CD4-positive, alpha-beta T cell treated with Interleukin-2 at 100 ng/mL for 4 hours (primary cell): ENCODE results near the gene CCDC9.

ENCODE experiments used
- DNase-seq: peaks from one replicate; pipeline ENCODE4 v3.0.0-alpha.2; 2020; ENCODE audit warnings: low spot score

CCDC9 gene

GRCh38 chr19:47255879-47256692 is at the start of gene CCDC9:
CCDC9 (plus strand) TSS chr19:47256525; CDS start chr19:47258401, 1,876 bp downstream.
- DNase-seq: peak; percentile 91

DNA sequence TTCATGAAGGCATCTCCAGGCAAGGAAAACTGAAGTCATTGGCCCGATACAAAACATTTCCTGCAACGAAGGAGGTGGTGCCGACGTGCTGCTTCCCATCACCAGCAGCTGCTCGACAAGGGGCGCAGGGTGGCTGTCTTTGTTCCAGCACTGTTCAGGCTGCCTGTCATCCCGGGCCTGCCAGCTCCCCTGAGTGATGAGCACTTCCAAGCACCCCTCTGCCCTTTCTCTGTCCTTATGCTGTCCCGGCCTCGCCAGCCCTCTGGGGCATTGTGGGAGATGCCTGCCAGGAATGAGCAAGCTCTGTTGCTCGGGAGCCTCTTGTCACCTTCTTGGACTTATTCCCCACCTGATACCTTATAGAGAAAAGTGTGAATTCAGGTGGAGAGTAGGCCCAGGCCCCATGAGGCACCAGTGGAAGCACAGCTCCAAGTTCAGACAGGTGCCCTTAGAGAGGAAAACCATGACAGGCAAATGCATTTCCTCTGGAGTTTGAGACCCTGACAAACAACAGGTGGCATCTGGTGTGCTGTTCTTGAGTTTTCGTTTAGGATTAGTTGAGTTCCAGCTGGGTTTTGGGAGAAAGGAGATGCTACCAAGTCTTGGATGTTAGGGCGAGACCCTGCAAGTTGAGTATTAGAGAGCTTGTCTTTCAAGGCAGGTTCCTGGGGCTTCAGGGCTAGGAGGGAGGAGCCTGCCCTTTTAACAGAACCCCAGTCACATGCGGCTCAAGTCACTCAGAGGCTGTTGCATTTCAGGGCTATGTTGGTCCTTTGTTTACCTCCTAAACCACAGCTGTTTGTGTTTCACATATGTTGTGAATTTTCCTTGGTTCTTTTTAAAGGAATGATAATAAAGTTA is 46.8 kb upstream of the CCDC9 start:
- DNase-seq: no peak

- DNase-seq: no peak
These were observed 46.2 kb upstream of the CCDC9 start for GRCh38 chr19:47210180-47210490.

DNA sequence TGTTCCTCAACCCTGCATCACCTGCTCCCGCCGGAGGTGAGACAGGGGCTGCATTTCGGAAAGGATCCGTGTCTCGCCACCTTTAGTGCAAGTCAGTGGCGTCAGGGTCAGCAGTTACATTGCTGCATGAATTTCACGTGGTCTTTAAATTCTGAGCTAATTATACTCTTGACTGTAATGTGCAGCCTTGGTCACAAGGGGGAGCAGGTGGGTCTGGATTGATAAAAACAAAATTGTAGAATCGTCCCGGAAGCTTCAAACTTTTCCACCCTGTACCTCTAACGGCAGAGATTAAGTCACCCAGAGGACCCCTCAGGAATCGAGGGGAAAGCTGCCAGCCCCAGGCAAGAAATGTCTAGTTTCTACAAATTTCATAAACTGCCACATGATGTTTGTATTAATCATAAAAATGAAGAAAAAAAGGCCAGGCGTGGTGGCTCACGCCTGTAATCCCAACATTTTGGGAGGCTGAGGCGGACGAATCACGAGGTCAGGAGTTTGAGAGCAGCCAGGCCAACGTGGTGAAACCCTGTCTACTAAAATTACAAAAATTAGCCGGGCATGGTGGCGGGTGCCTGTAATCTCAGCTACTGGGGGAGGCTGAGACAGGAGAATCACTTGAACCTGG is 45.5 kb upstream of the CCDC9 start:
- DNase-seq: peak; percentile 87

DNA sequence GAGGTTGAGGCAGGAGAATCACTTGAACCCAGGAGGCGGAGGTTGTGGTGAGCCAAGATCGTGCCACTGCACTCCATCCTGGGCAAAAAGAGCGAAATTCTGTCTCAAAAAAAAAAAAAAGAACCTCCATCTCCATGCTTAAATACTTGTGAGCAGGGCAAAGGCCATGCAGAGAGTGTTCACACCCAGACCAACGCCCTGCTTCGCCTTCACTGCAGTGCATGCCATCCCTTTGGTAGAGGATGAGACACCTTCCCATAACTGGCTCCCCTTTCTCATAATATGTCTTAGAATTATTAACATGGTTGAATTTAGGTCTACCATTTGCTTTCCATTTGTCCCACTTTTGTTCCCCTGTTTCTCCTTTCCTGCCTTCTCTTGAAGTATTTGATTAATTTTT is 40.7 kb upstream of the CCDC9 start:
- DNase-seq: no peak

DNA sequence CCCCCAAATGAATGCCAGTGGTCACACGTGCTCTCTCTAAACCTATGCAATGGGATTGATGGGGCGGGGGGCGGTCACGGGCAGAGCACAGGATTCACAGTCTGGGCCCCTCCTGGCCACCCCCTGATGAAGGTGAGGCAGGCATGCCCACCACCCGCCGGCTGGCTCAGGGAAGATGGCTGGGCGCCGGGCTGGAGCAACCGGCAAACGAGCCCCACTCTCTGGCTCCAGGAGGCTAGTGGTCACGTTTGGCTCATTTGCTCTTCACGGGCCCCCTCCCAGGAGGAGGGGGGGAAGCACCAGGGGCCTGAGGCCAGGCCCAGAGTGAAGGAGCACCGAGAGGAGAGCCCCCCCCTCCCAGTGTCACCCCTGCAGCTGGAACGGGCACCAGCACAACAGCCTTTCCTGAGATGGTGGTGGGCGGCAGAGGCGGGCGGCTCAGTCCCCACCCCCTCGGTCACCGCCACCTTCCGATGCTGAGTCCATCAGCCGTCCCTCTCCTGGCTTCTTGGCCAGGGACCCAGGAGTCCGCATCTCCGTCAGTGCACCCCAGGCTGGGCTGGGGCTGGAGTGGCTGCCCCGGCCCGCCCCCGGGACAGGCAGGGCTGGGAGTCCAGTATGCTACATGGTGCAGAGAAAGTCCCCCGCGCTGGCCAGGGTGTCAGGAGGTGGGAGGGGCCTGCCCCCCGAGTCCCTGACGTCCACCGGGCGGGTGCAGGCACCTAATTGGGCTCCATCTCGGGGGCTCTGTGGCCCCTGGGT is 35.1 kb upstream of the CCDC9 start:
- no peak for DNase-seq

DNA sequence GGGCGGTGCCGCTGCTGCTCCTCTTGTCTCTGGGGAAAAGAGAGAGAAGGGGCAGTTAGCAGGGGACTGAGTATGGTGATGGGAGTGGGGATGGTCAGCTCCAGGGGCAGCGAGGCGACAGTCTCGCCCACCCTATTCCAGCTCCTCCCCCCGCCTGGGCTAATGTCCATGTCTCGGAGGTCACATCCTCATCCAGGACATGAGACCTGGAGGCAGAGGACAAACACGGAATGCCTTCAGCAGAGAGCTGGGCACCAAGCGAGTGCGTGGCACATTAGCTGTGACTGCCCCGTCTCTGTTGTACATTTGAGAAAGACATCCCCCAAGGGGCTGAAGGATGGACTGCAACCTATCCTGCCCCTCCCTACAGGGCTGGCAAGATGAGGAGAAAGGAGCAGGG is 34.4 kb upstream of the CCDC9 start:
- DNase-seq: no peak

DNA sequence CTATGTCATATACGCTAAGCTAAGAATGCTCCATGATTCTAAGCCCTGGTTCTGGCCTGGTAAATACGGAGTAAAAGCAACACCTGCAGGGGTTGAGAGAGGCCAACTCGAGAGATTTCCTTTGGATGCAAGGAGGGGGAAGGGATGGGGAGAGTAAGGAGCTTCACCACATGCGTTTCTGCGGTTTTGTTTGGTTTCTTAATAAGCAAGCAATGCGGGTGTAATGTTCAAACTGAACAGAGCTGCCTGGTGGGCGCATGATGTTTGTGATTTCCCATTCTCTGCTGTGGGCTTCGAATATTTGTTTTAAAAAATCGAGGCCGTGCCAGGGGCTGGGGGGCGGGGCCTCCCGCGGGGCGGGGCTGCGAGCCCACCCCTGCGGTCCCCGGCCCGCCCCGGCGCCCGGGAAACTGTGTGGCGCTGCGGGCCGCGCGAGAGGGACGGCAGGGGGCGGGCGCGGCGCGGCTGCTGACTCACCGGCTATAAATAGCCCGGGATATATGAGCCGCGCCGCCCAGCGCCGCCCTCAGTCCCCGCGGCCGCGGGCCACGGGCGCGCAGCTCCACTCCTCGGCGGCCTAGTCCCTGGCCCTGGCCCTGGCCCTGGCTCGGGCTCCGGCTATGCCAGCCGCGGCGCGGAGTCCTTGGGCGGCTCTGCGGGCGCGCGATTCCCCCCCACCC is 30.4 kb upstream of the CCDC9 start:
- DNase-seq: peak; percentile 90

GRCh38 chr19:47226426-47227351 is 29.6 kb upstream of the CCDC9 start:
- DNase-seq: peak; percentile 54

- DNase-seq: peak; percentile 41
These were observed 28.8 kb upstream of the CCDC9 start for GRCh38 chr19:47227352-47228167.

- DNase-seq: peak; percentile 41
These were observed 28.0 kb upstream of the CCDC9 start for GRCh38 chr19:47228168-47228936.

GRCh38 chr19:47228937-47229675 is 27.2 kb upstream of the CCDC9 start:
- DNase-seq: peak; percentile 55

DNA sequence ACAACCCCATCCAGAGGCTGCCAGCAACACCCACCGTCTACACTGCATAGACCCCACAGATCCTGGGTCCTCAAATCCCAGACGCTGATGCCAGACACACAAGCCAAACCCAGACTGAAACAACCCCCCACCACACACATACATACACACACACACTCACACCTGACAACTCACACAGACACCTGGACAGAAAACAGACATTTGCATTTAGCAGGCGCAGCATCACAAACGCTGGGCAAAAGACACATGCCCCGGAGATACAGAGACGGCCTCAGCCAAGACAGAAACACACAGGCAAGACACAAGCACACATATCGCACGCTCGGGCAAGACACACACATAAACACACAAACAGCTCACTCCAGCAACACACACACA is 26.7 kb upstream of the CCDC9 start:
- DNase-seq: peak; percentile 32

DNA sequence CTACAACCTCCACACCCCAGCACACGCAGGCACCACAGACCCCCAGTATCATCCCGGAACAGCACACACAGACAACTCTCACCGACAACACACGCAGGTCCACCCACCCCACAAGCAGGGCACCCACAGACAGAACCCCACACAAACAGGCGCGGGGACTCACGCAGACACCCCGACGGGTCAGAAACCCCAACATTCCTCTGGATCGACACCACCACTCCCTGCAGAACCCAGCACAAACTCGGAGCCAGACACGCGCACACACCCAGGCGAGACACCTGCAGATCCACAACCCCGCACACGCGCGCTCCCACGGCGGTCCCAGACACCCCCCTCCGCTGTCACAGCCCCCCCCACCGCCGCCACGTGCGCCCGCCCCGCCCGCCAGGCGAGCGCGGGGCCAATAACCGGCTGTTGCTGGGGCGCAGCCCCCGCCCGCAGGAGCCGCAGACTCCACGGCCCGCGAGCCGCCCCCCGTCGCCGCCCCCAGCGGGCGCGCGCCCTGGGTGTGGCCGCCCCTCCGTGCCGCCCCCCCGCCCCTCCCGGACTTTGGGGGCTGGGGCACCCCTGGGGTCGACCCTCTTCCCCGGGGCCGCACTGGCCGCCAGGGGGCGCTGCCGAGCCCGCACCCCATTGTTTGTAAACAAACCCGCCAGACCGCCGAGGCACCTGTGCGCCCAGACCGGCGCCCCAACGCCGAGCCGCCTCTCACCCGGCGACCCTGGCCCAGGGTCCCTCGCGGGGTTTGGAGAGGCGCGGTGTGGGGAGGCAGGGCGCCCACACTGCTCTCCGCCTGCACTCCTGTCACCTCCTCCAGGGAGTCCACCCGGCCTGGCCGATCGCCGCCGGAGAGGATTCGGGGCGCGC is 26.0 kb upstream of the CCDC9 start:
- peak; percentile 80 for DNase-seq

DNA sequence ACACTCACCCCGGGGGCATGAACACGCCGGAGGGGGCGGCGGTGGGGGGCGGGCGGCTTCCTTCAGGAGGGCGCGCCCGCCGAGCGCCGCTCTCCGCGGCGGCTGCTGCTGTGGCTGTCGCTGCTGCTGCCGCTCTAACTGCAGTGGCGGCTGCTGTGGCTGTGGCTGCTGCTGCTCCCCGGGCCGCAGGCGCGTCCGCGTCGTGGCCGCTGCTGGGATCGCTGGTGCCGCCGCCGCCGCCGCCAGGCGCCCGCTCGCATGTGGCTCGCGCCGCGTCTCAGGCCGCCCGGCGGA is 25.5 kb upstream of the CCDC9 start, which contains the start of gene BBC3:
TSS of gene BBC3 (minus strand) at position 279 of the 294 bp plus-strand sequence. CDS start 2,768 bp downstream, outside the sequence.
- no peak for DNase-seq

GRCh38 chr19:47231215-47232054 is 24.9 kb upstream of the CCDC9 start:
- DNase-seq: peak; percentile 91
